Activated CD4-positive, CD25-positive, alpha-beta regulatory T cell treated with anti-CD3 and anti-CD28 coated beads, Interleukin-2, amount 50 U/mL, for 72 hours (primary cell): ENCODE measurements around the gene DEPDC5.
A peak's percentile ranks its signal among the peaks of the same experiment; 100 is the strongest.
"Not testable (repeated sequence)": the region's sequence is repeated elsewhere in the genome, so short reads cannot be mapped to it uniquely, and the experiment has no call there.

Experiments used
- DNase-seq: peaks from one replicate; pipeline ENCODE4 v3.0.0; 2021

Gene DEPDC5

GRCh38 chr22:31753634-31754501 lies at the start of gene DEPDC5:
Gene DEPDC5 (plus strand): TSS chr22:31754019. CDS start chr22:31754922, 903 bp downstream.
- DNase-seq = peak; percentile 98

DNA sequence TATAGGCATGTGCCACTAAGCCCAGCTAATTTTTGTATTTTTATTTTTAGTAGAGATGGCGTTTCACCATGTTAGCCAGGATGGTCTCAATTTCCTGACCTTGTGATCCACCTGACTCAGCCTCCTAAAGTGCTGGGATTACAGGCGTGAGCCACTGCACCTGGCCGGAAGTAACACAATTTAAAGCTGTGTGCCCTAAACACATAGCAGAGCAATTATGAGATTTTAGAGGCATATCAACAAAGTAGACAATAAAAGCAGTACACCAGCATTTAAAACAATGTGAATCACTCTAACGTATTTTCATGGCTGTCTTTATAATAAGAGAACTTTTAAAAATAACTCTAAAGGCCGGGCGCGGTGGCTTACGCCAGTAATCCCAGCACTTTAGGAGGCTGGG lies 46.3 kb upstream of the DEPDC5 start:
- DNase-seq = no peak

GRCh38 chr22:31711226-31711625 lies 42.6 kb upstream of the DEPDC5 start:
- not testable (repeated sequence) for DNase-seq

- DNase-seq = no peak
Observed at GRCh38 chr22:31715147-31715778, 38.6 kb upstream of the DEPDC5 start.

DNA sequence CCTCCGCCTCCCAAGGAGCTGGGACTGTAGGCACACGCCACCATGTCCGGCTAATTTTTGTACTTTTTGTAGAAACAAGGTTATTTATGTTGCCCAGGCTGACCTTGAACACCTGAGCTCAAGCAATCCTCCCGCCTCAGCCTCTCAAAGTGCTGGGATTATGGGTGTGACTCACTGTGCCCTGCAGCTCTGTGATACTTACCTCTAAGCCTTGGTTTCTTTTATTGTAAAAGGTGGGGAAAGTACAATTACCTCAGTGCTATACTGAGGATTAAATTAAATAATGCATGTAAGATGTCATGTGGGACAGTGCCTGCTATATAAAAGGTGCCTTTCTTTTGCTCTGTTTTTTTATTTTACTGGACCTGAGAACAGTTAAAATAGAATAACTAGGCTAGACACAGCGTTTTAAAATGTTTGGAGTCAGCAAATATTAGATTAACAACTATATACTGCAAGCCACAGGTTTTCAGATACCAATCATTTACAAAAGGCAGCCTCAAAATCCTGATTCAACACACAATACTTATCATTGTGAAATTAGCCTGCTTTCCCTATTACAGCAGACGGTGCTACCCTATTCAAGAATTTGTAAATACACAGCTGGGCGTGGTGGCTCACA lies 33.9 kb upstream of the DEPDC5 start:
- DNase-seq = no peak

DNA sequence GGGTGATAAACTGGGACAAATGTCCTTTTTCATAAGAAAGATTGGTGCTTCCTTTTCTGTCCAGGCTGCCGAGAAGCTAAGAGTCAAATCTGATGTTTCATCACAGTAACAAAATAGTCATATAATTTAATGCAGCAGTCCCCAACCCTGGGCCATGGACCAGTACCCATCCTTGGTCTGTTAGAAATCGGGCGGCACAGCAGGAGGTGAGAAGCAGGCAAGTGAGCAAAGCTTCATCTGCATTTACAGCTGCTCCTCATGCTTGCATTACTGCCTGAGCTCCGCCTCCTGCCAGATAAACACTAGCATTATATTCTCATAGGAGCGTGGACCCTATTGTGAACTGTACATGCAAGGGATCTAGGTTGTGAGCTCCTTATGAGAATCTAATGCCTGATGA lies 30.1 kb upstream of the DEPDC5 start:
- no peak for DNase-seq

DNA sequence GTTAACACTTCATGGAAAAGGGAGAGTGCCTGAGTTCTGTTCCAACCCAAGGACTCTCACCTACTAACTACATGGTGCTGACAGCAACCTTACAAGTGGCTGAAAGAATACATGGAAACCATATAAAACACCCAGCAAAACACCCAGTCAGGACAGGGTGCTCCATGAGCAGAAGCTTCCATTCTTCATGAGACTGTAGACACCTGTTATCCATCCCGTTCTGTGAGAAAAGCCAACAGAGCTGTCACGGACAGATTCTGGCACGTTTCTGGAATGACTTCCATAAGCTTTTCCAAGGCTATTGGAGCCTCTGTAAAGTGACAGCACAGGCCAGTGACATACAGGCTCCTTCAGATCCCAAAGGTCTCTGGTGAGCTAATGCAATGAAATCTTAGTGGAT lies 27.1 kb upstream of the DEPDC5 start:
- DNase-seq = no peak

DNA sequence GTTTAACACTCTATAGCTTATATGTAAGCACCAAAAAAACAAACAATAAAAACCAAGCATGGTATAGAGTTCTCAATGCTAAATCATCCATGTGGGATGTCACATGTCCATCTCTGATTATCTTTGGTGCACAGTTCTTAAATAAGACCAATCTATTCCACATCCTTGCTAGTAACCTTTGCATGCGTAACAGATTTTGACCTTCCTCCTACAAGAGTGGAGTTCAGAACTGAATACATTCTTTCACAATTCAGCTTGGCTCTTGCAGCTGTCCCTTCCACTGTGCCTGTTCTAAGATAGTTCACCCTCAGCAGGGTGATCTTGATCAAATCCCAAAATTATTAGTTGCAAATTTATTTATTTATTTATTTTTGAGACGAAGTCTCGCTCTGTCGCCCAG lies 25.0 kb upstream of the DEPDC5 start:
- no peak for DNase-seq

DNA sequence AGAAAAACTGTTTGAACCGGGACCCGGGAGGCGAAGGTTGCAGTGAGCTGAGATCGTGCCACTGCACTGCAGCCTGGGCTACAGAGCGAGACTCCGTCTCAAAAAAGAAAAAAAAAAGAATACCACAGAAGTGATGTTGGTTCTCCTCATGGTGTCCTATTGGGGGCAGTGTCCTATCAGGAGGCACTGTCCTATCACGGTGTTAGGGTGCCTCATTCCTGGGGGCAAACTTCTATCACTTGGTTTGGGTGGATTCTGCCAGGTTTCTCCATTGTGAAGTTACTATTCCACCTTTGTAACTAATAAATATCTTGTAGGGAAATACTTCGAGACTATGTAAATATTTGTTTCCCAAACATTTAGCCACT lies 23.5 kb upstream of the DEPDC5 start:
- no peak for DNase-seq

- no peak for DNase-seq
Observed at GRCh38 chr22:31732089-31732829, 21.6 kb upstream of the DEPDC5 start.

- no peak for DNase-seq
Observed at GRCh38 chr22:31733580-31734079, 20.2 kb upstream of the DEPDC5 start.

DNA sequence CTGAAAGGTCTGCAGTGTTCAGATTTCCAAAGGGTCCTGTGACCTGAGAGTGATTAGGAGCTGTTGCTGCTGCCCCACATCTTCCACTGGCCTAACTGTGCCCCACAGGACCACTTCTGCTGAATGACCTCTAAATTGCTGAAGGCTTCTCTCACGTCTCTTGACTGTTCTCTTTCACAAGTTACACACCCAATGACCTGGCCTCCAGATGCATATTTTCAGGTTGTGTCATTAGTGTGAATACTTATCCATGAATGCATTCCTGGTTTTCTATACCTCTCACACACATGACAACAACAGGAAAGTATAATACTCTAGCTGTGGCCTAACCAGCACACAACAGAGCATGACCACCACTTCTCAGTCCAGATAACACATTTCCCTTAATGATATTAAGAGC lies 19.3 kb upstream of the DEPDC5 start:
- no peak for DNase-seq

DNA sequence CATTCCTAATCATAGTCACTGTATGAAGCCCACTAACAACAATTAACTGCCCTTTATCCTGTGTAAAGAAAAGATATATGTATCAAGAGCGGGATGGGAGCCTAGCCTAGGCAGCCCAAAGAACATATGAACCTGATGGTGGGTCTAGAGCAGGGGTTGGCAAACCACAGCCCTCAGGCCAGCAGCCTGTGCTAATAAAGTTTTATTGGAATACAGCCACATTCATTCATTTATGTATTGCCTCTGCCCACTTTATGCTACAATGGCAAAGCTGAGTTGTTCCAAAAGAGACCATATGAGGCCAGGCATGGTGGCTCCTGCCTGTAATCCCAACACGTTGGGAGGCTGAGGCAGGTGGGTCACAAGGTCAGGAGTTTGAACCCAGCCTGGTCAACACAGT lies 17.4 kb upstream of the DEPDC5 start:
- no peak for DNase-seq

DNA sequence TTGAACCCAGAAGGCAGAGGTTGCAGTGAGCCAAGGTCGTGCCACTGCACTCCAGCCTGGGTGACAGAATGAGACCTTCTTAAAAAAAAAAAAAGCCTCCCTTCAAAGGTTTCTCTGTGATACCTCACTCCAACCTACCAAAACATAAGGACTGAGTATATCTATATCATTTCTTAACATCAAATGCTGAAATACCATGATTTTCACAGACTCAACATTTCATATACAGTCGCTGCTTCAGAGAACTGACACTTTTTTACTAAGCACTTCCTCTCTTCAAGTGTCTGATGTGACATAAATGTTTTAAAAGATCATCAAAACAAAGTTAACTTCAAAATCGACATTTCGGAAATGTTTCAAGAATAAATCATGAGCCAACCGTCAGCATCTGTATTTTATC lies 15.9 kb upstream of the DEPDC5 start:
- DNase-seq = no peak

- no peak for DNase-seq
Observed at GRCh38 chr22:31738566-31738965, 15.3 kb upstream of the DEPDC5 start.

- no peak for DNase-seq
Observed at GRCh38 chr22:31739795-31740201, 14.0 kb upstream of the DEPDC5 start.

- not testable (repeated sequence) for DNase-seq
Observed at GRCh38 chr22:31740314-31740713, 13.5 kb upstream of the DEPDC5 start.

DNA sequence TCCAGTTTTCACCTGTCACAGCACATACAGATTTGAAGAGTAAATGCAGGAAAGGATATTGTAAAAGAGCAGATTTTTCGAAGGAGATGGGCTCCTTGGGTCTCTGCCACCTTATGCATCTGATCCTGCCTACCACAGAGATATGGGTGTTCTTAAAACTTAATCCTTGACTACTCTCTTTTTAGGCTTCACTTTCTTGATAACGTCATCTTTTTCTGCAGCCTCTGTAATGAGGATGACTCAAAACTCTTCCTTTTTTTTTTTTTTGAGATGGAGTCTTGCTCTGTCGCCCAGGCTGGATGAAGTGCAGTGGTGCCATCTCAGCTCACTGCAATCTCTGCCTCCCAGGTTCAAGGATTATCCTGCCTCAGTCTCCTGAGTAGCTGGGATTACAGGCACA lies 11.7 kb upstream of the DEPDC5 start:
- no peak for DNase-seq

- DNase-seq = no peak
Observed at GRCh38 chr22:31742682-31743081, 11.1 kb upstream of the DEPDC5 start.

DNA sequence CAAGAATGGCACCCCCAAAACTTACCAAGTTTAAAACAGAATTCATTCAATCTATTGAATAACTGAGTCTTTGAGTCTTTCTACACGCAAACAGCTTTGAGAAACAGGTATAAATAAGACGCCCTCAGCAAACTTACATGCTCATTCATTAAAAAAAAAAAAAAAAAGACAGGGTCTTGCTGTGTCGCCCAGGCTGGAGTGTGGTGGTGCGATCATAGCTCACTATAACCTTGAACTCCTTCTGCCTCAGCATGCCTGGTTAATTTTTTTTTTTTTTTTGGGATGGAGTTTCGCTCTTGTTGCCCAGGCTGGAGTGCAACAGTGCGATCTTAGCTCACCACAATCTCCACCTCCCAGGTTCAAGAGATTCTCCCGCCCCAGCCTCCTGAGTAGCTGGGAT lies 9.9 kb upstream of the DEPDC5 start:
- no peak for DNase-seq

- DNase-seq = no peak
Observed at GRCh38 chr22:31747441-31747840, 6.4 kb upstream of the DEPDC5 start.

DNA sequence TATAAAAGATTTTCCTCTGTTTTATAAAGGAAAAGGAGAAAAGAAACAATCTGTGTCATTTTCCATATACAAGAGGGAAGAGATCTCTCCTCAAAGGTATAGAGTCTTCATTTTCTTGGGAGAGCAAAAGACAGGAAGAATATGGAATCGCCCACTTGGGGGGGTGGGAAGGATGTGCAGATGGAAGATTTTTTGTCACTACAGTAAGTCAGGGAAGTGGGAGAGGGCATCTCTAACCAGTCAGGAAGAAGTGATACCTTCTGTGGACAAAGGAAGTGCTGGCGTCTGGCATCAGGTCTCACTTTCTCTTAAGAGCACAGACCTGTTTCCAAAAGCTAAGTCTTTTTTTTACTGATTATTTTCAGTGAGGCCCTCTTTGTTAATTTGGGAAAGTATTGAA lies 5.3 kb upstream of the DEPDC5 start:
- DNase-seq = no peak
